ENCODE results near the gene TXNDC2.

- TF ChIP-seq CTCF (IDR thresholded peaks at IDR 0.05) (no peak), EP300 (IDR thresholded peaks at IDR 0.05) (no peak)
Observed at GRCh38 chr18:9884090-9884489, 1.7 kb upstream of the TXNDC2 start.

Data from esophagus muscularis mucosa (tissue), 3 donors.